HG03039 (cell line): Measurements from ENCODE around the gene PARVB.
"Not testable (repeated sequence)": the region's sequence is repeated elsewhere in the genome, so short reads cannot be mapped to it uniquely, and the experiment has no call there.

Source experiments
- ATAC-seq: cut with Tn5 transposase; IDR thresholded peaks from one replicate; pipeline ENCODE4 v1.9.1; 2021; ENCODE audit warnings: mild to moderate bottlenecking, moderate library complexity; ENCODE audit not compliant: unreplicated experiment

PARVB gene

DNA sequence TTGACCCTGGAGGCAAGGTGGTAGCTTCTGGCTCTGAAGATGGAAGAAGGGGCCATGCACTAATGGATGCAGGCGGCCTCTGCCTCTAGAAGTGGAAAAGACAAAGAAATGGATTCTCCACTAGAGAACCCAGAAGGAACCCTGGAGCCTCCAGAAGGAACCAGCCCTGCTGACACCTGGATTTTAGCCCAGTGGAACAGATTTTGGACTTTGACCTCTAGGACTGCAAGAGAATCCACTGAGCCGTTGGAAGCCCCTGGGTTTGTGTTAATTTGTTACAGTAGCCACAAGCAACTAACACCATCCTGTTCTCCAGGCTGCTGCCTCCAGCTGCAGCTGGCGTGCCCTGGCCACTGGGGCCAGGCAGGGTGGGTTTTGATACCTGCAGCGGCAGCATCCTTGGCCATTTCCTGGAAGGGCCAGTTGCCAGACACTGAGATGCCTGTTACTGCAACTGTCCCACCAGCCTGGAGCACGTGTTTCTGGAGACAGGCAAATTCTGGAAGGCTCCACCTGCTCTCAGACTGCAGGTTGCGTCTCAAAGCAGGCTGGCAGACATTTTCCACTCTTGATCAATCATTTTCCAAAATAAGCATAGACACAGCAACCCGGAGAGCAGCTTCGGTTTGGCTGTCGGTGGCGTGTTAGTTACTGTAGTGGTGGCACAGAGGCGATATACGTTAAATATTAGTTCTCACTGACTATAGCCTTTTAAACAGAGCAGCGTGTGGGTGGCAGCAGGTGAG lies 79.8 kb downstream of the PARVB start:
- no peak for ATAC-seq

DNA sequence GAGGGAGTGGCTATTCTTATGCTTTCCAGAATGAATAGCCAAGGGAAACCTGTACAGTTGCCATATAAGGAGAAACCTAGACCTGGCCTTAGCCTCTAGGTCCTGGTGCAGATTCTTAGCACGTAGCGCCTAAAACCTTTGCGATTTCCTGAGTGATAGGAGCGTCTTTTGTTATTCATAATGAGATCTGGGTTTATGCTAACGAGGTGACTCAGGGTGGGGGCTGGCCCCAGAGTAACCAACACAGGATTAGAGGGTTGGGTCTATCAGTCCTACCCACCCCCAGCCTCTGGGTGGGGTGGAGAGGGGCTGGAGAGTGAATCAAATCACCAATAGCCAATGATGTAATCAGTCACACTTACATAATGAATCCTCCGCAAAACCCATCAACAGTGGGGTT lies 83.2 kb downstream of the PARVB start:
- no peak for ATAC-seq

DNA sequence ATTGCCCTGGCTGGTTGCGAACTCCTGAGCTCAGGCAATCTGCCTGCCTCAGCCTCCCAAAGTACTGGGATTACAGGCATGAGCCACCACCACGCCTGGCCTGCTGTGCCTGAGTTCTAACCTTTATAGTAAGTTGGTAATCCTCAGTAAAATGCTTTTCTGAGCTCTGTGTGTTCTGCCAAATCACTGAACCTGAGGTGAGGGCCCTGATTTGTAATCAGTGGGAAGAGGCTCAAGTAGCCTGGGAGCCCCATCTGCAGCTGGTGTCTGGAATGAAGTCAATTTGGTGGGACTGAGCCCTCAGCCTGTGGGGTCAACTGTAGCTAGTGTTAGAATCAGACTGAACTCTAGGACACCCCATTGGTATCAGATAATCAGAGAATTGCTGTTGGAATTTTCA lies 84.0 kb downstream of the PARVB start:
- no peak for ATAC-seq

DNA sequence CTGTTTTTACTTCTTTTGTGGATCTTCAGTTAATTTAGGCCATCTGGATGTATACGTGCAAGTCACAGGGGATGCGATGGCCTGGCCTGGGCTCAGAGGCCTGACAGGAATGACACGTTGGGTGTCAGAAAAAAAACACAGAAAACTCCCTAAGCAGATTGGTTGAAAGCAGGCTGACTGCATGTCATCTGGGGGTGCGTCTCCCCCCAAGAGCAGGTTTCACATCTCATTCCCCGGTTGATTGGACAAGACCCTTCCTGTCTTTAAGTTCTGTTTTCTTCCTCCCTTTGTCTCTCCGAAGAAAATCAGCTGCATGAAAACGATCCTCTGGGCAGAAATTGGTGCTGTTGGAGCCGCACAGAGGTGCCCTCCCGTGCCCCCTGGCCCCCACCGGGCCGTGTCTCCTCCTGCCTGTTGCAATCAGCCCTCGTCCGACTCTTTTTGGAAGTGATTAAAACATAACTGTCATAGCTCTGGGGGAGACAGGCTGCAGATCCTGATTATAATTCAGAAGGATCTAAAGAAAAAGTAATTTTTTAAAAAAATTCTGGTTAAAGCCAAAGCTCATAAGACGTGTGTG lies 84.8 kb downstream of the PARVB start:
- ATAC-seq, result no peak

DNA sequence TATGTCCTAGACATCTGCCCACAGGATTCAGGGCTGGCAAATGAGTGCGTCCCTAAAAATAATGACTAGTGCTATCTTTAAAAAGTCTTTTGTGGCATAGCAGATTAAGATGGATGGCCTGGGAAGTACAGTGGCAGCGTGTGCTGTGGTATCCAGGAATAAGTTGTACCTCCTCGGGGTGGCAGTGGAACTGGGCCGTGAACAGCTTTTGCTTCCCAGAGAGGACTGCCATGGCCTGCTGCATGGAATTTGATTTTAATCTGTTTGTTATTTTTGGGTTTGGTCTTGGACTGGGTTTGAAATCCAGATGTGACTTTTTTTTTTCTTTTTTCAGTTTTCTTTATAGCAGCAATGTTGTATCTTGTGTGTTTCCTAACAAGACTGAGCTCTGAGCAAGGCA lies 85.3 kb downstream of the PARVB start:
- ATAC-seq, result no peak

DNA sequence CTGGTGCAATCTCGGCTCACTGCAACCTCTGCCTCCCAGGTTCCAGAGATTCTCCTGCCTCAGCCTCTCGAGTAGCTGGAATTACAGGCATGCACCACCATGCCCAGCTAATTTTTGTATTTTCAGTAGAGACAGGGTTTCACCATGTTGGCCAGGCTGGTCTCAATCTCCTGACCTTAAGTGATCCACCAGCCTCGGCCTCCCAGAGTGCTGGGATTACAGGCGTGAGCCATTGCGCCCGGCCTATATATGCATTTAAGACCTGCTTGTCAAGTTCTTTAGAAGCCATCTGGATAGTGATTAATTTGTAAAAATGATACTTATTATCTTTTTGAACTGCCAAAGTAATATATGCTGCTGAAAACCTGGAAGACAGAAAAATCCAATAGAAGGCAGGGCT lies 86.6 kb downstream of the PARVB start:
- ATAC-seq, result not testable (repeated sequence)

DNA sequence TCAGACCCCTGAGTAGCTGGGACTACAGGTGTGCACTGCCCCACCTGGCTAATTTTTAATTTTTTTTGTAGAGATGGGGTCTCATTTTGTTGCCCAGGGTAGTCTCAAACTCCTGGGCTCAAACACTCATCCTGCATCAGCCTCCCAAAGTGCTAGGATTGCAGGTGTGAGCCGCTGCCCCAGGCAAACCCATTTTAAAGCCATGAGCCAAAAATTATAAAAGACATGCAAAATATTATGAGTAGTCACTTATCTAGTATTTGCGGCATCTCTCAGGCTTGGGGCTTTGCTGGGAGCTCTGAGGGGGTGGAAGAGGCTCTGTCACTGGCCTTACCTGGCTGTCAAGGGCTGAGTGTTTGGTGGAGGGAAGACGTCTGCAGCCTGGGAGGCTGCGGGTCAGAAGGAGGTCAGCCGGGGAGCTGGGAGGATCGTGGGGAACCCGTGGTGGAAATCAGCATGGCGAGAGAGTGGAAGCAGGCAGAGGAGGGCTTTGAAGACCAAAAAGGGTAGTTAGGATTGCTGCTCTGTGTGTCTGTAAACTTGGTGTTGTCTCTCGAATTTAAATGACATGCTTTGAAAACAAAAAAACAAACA lies 87.6 kb downstream of the PARVB start:
- no peak for ATAC-seq

DNA sequence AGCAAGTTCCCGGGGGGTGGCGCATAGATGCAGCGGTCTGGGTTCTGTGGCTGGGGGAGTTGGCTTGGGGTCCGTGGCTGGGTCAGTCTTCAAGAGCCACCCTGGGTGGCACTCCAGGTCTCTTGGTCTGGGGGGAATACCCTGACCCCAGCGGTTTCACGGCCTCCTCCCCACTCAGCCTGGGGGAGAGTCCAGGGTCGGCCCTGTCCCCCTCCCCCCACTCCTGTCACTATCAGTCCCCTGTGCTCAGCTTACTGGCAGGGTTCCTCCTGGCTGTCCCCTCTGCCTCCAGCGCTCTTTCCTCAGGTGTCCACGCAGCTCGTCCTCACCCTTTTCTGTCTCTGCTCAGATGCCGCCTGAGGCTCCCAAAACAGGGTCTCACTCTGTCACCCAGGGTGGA lies 88.1 kb downstream of the PARVB start:
- no peak for ATAC-seq

DNA sequence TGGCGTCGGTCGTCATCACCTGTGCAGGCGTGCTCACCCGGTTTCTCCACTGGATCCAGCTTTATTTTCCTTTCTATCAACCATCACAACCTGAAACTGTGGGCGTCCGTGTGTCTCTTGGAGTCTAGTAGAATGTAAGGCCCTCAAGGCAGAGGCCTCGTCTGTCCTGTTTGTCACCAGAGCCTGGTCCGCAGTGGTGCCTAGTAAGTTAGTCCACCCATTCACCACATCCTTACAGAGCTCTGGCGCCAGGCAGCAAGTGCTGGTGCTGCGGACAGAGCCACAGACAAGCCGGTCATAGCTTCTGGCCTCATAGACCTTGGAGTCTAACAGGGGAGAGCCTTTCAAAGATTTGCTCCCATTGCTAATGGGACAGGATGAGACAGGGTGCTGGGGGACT lies 92.2 kb downstream of the PARVB start:
- ATAC-seq, result no peak

DNA sequence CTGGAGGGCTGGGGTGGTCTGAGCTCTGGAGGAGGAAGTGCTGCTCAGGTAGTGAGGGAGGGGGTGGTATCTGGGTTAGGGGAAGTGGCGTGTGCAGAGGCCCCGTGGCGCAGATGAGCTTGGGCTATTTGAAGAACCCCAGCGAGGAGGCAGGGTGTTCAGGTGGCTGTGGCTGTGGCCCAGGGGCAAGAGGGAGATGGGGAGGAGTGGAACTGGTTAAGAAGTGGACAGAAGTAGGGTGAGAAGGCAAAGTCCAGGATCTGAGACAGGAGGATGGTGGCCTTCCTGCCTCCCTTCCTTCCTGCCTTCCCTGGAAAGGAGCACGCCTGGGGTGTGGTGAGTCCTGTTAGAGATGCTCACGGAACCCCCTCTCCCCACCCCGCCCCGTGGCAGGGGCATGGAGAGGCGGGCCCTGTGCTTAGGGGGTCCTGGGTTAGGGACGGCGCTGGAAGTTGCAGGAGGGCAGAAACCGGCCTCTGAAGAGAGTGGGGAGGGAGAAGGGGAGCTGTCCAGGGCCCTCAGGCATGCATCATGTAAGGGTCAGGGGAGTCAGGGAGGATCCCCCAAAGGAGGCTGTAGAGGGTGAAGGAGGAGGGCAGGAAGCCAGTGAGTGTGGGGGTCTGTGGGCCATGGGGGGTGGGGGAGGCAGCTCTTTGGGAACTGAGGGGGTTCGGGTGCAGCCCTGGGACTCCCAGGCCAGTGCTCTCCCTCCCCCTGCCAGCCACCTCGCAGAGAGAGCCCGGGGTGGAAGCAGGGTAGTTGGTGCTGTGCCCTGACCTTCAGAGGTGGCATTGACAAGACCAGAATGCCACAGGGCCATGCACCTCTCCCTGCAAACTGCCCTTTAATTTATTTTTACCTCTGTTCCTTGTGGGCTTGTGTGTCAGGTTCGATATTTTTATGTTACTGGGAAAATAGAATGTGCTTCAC lies 92.9 kb downstream of the PARVB start:
- no peak for ATAC-seq

DNA sequence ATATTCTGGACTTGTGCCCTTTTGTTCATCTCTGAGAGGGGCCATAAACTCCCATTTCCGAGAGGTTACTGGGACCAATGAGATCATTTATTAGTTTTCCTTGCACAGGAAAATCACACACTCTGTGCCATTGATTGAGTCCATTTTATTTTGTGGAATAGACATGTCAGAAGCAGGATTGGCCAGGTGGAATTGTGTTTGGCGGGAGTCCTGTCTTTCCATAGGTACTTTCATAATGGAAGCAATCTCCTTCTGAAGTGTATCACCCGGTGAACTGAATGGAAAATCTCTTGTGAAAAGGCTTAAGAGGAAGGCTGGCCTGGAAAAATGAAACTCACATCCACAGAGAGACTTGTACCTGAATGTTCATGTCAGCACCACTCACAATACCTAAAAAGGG lies 93.6 kb downstream of the PARVB start:
- ATAC-seq, result no peak

DNA sequence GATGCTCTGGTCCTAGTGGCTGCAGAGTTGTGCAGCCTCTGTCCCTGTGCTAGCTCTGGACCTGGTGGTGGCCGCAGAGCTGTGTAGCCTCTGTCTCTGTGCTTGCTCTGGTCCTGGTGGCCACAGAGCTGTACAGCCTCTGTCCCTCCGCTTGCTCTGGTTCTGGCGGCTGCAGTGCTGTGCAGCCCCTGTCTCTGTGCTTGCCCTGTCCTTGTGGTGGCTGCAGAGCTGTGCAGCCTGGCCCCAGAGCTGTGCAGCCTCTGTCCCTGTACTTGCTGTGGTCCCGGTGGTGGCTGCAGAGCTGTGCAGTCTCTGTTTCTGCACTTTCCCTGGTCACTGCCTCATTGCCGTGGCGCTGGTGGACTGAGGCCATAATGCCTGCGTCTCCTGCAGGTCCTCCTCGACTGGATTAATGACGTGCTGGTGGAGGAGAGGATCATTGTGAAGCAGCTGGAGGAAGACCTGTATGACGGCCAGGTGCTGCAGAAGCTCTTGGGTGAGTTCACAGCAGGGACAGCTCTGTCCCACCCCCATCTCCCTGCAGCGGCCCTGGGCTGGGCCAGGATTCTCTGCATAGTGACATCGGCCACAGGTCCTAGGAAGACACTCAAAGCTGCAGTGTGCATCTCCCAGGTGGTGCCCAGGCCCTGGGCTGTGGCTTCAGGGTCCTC lies 94.7 kb downstream of the PARVB start:
- ATAC-seq, result no peak

DNA sequence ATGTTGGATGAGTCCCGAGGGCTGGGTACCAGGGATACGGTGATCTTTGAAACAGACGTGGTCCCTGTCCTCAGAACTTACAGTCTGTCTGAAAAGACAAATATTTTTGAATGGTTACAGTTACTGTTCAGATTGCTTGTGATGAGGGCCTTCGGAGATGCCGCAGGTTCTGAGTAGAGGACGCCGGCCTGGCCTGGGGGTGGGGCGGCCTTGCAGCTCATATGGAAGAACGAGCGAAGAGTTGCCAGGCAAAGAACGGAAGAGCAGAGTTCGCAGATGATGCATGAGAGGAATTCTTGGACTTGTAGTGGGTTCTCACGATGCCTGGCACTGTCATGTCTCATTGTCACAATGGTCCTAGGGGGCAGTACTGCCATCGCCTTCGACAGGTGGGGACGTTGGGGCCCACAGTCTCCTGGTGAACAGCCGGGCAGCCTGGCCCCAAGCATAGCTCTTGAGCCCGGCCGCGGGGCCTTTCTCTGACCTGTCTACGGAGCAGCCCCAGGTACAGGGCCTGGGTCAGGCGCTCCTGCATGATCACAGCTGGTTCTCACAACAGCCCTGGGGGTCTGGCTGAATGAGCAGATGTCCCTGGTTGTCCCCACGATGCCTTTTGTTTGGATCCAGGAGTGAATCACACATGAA lies 95.7 kb downstream of the PARVB start:
- no peak for ATAC-seq

DNA sequence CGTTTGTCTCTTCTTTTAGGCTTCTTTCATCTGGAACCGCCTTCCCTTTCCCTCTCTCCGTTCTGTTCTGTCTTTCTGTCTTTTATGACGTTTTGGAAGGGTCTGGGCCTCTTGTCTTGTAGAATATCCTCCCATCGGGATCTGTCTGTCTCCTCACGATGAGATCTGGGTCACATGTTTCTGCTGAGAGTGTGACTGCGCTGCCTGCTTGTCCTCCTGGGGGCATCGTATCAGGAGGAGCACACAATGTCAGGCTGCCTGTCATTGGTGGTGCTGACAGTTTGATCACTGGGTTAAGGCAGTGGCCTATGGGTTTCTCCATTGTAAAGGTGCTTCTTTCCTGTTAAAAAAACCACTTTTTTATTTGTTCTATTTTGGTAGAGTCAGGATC lies 96.2 kb downstream of the PARVB start:
- ATAC-seq, result no peak

DNA sequence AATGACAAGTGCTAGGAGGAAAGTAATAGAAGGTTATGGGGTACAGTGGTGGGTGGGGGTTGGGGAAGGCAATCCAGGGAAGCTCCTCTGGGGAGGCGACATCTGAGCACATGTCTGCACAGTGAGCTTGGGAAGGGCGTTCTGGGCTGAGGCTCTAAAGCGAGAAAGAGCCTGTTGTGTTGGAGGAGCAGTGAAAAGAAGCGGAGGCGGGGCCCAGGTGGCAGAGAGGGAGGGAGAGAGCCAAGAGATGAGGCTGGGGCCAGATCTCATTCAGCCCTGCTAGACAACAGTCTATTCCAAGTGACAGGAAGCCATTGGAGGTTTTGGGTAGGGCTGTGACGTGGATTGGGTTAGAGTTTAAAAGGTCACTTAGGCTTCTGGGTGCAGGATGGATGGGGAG lies 101.3 kb downstream of the PARVB start:
- ATAC-seq, result no peak

DNA sequence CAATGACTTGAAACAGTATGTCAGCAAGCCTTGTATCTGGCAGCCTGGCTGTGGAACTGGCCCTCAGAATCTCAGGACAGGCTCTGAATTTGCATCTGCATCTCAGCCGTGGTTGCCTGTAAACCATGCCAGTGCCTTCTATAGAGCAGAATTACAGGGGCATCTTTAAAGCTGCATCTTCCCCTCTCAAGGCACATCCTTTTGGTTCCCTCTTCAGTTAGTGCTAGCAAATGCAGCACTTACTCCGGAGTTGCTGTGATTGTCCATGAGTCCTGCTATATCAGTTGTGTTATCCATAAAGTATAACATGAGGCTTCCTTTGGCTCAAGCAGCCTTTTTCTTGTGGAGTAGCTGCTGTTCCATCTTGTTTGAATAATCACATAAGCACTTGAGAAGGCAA lies 102.7 kb downstream of the PARVB start:
- no peak for ATAC-seq

DNA sequence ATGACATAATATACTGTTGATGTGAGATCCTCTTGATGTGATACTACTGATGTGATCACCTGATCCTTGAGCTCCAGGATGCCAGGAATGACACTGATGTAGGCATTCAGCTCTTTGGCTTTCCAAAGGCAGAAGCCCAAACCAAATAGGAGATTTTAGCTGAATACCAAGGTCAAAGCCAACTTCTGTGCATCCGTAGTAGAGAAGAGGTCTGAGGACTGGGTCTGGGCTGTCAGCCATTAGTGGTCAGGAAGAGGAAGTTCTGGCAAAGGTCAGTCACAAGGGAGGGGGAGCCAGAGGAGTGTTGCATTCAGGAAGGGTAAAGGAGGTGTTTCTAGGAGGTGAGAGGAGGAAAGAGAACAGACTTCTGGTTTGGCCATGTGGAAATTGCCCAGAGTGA lies 103.3 kb downstream of the PARVB start:
- ATAC-seq, result no peak

DNA sequence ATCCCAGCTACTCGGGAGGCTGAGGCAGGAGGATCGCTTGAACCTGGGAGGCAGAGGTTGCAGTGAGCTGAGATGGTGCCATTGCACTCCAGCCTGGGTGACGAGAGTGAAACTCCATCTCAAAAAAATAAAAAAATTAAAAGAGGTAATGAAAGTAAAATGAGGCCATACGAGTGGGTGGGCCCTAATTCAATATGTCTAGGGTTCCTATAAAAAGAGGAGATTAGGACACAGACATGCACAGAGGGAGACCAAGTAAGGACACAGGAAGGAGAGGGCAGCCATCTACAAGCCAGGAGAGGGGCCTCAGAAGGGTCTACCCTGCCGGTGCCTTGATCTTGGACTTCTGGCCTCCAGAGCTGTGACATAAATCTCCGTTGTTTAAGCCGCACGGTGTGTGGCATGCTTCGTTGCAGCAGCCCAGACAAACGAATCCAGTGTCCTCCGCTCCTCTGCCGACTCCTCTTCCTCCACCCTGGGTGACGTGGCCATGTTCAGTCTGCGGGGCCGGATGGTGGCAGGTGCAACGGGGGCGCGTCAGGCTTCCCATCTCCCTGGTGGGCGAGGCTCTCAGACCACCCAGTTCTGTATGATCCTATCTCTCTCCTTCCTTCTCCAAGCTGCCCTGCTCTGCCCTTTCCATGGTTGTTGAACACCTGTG lies 105.0 kb downstream of the PARVB start:
- no peak for ATAC-seq

DNA sequence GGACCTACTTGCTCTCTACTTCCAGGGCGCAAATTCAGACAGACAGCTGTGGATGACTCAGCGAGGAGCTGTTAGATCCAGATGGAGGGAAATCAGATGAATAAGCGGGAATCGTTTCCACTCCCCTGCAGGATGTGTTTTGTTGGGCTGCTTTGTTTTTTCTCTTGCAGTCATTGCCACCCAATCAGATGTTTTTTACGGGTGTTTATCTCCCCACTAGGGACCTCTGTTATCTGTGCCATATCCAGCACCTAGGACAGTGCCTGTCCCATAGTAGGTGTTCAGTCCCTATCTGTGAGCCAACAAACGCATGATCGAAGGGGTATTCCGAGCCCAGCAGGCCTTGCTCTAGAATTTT lies 105.5 kb downstream of the PARVB start:
- no peak for ATAC-seq

DNA sequence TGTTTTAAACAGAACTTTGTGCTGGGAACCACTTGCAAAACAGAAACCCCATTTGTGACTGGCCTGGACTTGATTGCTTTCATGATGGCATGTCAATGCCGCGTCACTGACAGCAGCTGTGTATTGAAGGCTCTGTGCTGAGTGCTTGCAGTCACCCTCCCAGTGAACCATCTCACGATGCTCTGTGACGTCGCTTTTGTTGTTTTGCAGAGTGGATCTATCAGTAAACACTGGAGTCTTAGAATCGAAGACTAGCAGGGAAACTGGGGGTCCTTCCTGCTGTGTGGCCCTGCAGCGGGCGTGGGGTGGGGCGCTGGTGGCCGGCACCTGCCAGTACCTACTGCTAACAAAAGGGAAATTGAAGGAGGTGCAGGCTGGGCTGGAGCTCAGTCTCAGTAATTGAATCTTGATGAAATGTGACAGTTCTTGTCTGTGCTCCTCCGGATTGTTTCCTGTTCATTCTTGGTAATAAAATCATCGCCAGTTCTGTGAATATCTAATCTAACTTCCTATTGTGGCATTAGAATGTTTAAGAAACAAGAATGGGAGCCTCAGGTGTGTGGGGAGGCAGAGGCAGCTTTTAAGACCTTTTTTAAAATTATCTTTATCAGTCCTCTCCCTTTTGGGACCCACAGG lies 106.1 kb downstream of the PARVB start:
- ATAC-seq, result no peak
